ENCODE measurements around the gene SLC35F6.

Gene SLC35F6

GRCh38 chr2:26764078-26764887, at the start of gene SLC35F6:
Gene SLC35F6, plus strand, starts transcription at chr2:26764284. Its CDS starts 66 bp downstream, at chr2:26764350.
- Histone ChIP-seq H3K27ac (ENCODE audit: low read length) (no peak within 1 kb of the TSS), H3K9me3 (ENCODE audit: control insufficient read depth, insufficient read depth, low read length) (no peaks in the 10 kb centered on the region), H3K36me3 (ENCODE audit: control insufficient read depth, insufficient read depth, low read length) (no peaks in the 10 kb centered on the region), H3K27me3 (ENCODE audit: control insufficient read depth, insufficient read depth, low read length) (no peaks in the 10 kb centered on the region), H3K4me3 (ENCODE audit: low read length) (peak within 1 kb of the TSS; percentile 92), H3K4me1 (ENCODE audit: control insufficient read depth, insufficient read depth, low read length) (no peaks in the 10 kb centered on the region)
- no CpG with 5 or more reads among the region's 68 CpGs for WGBS (ENCODE audit: insufficient coverage, insufficient read length)
- no peak for DNase-seq (ENCODE audit: low read depth, low spot score)

- Histone ChIP-seq H3K4me1 (ENCODE audit: control insufficient read depth, insufficient read depth, low read length) (peaks cover 3% of the 10 kb centered on the region), H3K27me3 (ENCODE audit: control insufficient read depth, insufficient read depth, low read length) (no peaks in the 10 kb centered on the region), H3K36me3 (ENCODE audit: control insufficient read depth, insufficient read depth, low read length) (no peaks in the 10 kb centered on the region), H3K27ac (ENCODE audit: low read length) (no peak overlapping the region), H3K4me3 (ENCODE audit: low read length) (no peak overlapping the region), H3K9me3 (ENCODE audit: control insufficient read depth, insufficient read depth, low read length) (no peaks in the 10 kb centered on the region)
- DNase-seq (ENCODE audit: low read depth, low spot score) = no peak
- no CpG with 5 or more reads among the region's 13 CpGs for WGBS (ENCODE audit: insufficient coverage, insufficient read length)
These were observed 48.4 kb upstream of the SLC35F6 start for GRCh38 chr2:26715528-26716270.

GRCh38 chr2:26716340-26716739, 47.7 kb upstream of the SLC35F6 start:
- Histone ChIP-seq H3K27me3 (ENCODE audit: control insufficient read depth, insufficient read depth, low read length) (no peaks in the 10 kb centered on the region), H3K9me3 (ENCODE audit: control insufficient read depth, insufficient read depth, low read length) (no peaks in the 10 kb centered on the region), H3K4me3 (ENCODE audit: low read length) (no peak overlapping the region), H3K27ac (ENCODE audit: low read length) (no peak overlapping the region), H3K4me1 (ENCODE audit: control insufficient read depth, insufficient read depth, low read length) (peaks cover 8% of the 10 kb centered on the region), H3K36me3 (ENCODE audit: control insufficient read depth, insufficient read depth, low read length) (no peaks in the 10 kb centered on the region)
- no peak for DNase-seq (ENCODE audit: low read depth, low spot score)
- no CpG with 5 or more reads among the region's 3 CpGs for WGBS (ENCODE audit: insufficient coverage, insufficient read length)

- Histone ChIP-seq H3K9me3 (ENCODE audit: control insufficient read depth, insufficient read depth, low read length) (no peaks in the 10 kb centered on the region), H3K4me1 (ENCODE audit: control insufficient read depth, insufficient read depth, low read length) (peaks cover 10% of the 10 kb centered on the region), H3K27me3 (ENCODE audit: control insufficient read depth, insufficient read depth, low read length) (no peaks in the 10 kb centered on the region), H3K27ac (ENCODE audit: low read length) (no peak overlapping the region), H3K36me3 (ENCODE audit: control insufficient read depth, insufficient read depth, low read length) (no peaks in the 10 kb centered on the region), H3K4me3 (ENCODE audit: low read length) (no peak overlapping the region)
- WGBS (ENCODE audit: insufficient coverage, insufficient read length) = no CpG with 5 or more reads among the region's 2 CpGs
- no peak for DNase-seq (ENCODE audit: low read depth, low spot score)
These were observed 47.3 kb upstream of the SLC35F6 start for GRCh38 chr2:26716769-26717168.

GRCh38 chr2:26717362-26717761, 46.7 kb upstream of the SLC35F6 start:
- H3K36me3 ChIP-seq (ENCODE audit: control insufficient read depth, insufficient read depth, low read length) = no peaks in the 10 kb centered on the region
- no peak for DNase-seq (ENCODE audit: low read depth, low spot score)
- WGBS (ENCODE audit: insufficient coverage, insufficient read length) = no CpG with 5 or more reads among the region's 5 CpGs
- H3K9me3 ChIP-seq (ENCODE audit: control insufficient read depth, insufficient read depth, low read length) = no peaks in the 10 kb centered on the region
- no peak overlapping the region for H3K27ac ChIP-seq (ENCODE audit: low read length)
- no peaks in the 10 kb centered on the region for H3K27me3 ChIP-seq (ENCODE audit: control insufficient read depth, insufficient read depth, low read length)
- peaks cover 10% of the 10 kb centered on the region for H3K4me1 ChIP-seq (ENCODE audit: control insufficient read depth, insufficient read depth, low read length)
- H3K4me3 ChIP-seq (ENCODE audit: low read length) = no peak overlapping the region

GRCh38 chr2:26718949-26719686, 45.0 kb upstream of the SLC35F6 start:
- no CpG with 5 or more reads among the region's 6 CpGs for WGBS (ENCODE audit: insufficient coverage, insufficient read length)

GRCh38 chr2:26720322-26721114, 43.6 kb upstream of the SLC35F6 start:
- no CpG with 5 or more reads among the region's 7 CpGs for WGBS (ENCODE audit: insufficient coverage, insufficient read length)
- Histone ChIP-seq H3K36me3 (ENCODE audit: control insufficient read depth, insufficient read depth, low read length) (no peaks in the 10 kb centered on the region), H3K4me1 (ENCODE audit: control insufficient read depth, insufficient read depth, low read length) (peaks cover 10% of the 10 kb centered on the region), H3K9me3 (ENCODE audit: control insufficient read depth, insufficient read depth, low read length) (no peaks in the 10 kb centered on the region), H3K27ac (ENCODE audit: low read length) (no peak overlapping the region), H3K27me3 (ENCODE audit: control insufficient read depth, insufficient read depth, low read length) (no peaks in the 10 kb centered on the region), H3K4me3 (ENCODE audit: low read length) (no peak overlapping the region)
- DNase-seq (ENCODE audit: low read depth, low spot score) = no peak

More at GRCh38 chr2:26718949-26719686, 45.0 kb upstream of the SLC35F6 start:
- no peaks in the 10 kb centered on the region for H3K36me3 ChIP-seq (ENCODE audit: control insufficient read depth, insufficient read depth, low read length)
- H3K27me3 ChIP-seq (ENCODE audit: control insufficient read depth, insufficient read depth, low read length) = no peaks in the 10 kb centered on the region
- peaks cover 10% of the 10 kb centered on the region for H3K4me1 ChIP-seq (ENCODE audit: control insufficient read depth, insufficient read depth, low read length)
- no peaks in the 10 kb centered on the region for H3K9me3 ChIP-seq (ENCODE audit: control insufficient read depth, insufficient read depth, low read length)
- H3K27ac ChIP-seq (ENCODE audit: low read length) = no peak overlapping the region
- no peak overlapping the region for H3K4me3 ChIP-seq (ENCODE audit: low read length)
- no peak for DNase-seq (ENCODE audit: low read depth, low spot score)

- no peak overlapping the region for H3K27ac ChIP-seq (ENCODE audit: low read length)
- H3K36me3 ChIP-seq (ENCODE audit: control insufficient read depth, insufficient read depth, low read length) = no peaks in the 10 kb centered on the region
- WGBS (ENCODE audit: insufficient coverage, insufficient read length) = no CpG with 5 or more reads among the region's 12 CpGs
- no peaks in the 10 kb centered on the region for H3K27me3 ChIP-seq (ENCODE audit: control insufficient read depth, insufficient read depth, low read length)
- no peaks in the 10 kb centered on the region for H3K9me3 ChIP-seq (ENCODE audit: control insufficient read depth, insufficient read depth, low read length)
- no peak overlapping the region for H3K4me3 ChIP-seq (ENCODE audit: low read length)
- H3K4me1 ChIP-seq (ENCODE audit: control insufficient read depth, insufficient read depth, low read length) = peaks cover 10% of the 10 kb centered on the region
- no peak for DNase-seq (ENCODE audit: low read depth, low spot score)
These were observed 42.7 kb upstream of the SLC35F6 start for GRCh38 chr2:26721115-26722032.

GRCh38 chr2:26722328-26722727, 41.8 kb upstream of the SLC35F6 start:
- no CpG with 5 or more reads among the region's 1 CpG for WGBS (ENCODE audit: insufficient coverage, insufficient read length)
- H3K9me3 ChIP-seq (ENCODE audit: control insufficient read depth, insufficient read depth, low read length) = no peaks in the 10 kb centered on the region
- H3K27me3 ChIP-seq (ENCODE audit: control insufficient read depth, insufficient read depth, low read length) = no peaks in the 10 kb centered on the region
- no peak for DNase-seq (ENCODE audit: low read depth, low spot score)
- H3K4me3 ChIP-seq (ENCODE audit: low read length) = no peak overlapping the region
- H3K36me3 ChIP-seq (ENCODE audit: control insufficient read depth, insufficient read depth, low read length) = no peaks in the 10 kb centered on the region
- H3K27ac ChIP-seq (ENCODE audit: low read length) = no peak overlapping the region
- peaks cover 10% of the 10 kb centered on the region for H3K4me1 ChIP-seq (ENCODE audit: control insufficient read depth, insufficient read depth, low read length)
